Stimulated activated naive B cell treated with anti-CD40 and anti-IgM and Interleukin-4, amounts not matched to agents 10 μg/mL and 1 μg/mL and 100 μg/mL, for 72 hours (primary cell): ENCODE data around the gene SASH3.
A peak's percentile ranks its signal among the peaks of the same experiment; 100 is the strongest.

Source experiments
- ATAC-seq, 2 donors: fragments of 150-1000 bp; cut with Tn5 transposase; replicated peaks; 2 replicates each; pipeline ENCODE4 v1.10.0; 2021; ENCODE audit warnings: moderate library complexity in 1 of 2
- DNase-seq: peaks from one replicate; pipeline ENCODE4 v3.0.0; 2021
- H3K27ac Mint-ChIP-seq: one replicate; pipeline ENCODE4 v1.8.0; 2022; ENCODE audit warnings: mild to moderate bottlenecking, mixed read lengths
- H3K27me3 Mint-ChIP-seq, 2 donors: one replicate each; pipeline ENCODE4 v1.8.0; 2022; ENCODE audit warnings: mixed read lengths in 2 of 2
- H3K36me3 Mint-ChIP-seq, 2 donors: one replicate each; pipeline ENCODE4 v1.8.0; 2022; ENCODE audit warnings: mixed read lengths in 2 of 2, mild to moderate bottlenecking in 1 of 2
- H3K4me1 Mint-ChIP-seq, 2 donors: one replicate each; pipeline ENCODE4 v1.8.0; 2022; ENCODE audit warnings: mixed read lengths in 2 of 2, mild to moderate bottlenecking in 1 of 2
- H3K4me3 Mint-ChIP-seq, 2 donors: one replicate each; pipeline ENCODE4 v1.8.0; 2022; ENCODE audit warnings: mild to moderate bottlenecking in 2 of 2, mixed read lengths in 2 of 2, moderate library complexity in 1 of 2
- H3K9me3 Mint-ChIP-seq, 2 donors: one replicate each; pipeline ENCODE4 v1.8.0; 2022; ENCODE audit warnings: mixed read lengths in 2 of 2, mild to moderate bottlenecking in 1 of 2

SASH3 gene

GRCh38 chrX:129825746-129826505 is 46.2 kb downstream of the SASH3 start:
- Mint-ChIP-seq H3K36me3 (peaks cover 5 to 6% of the 10 kb centered on the region in 2 donors), H3K27me3 (no peaks in the 10 kb centered on the region), H3K4me3 (no peak overlapping the region), H3K4me1 (peaks cover 6 to 11% of the 10 kb centered on the region in 2 donors), H3K27ac (no peak overlapping the region), H3K9me3 (no peaks in the 10 kb centered on the region)
- DNase-seq, result no peak
- peak in 1 of 2 donors; percentile 36 for ATAC-seq

DNA sequence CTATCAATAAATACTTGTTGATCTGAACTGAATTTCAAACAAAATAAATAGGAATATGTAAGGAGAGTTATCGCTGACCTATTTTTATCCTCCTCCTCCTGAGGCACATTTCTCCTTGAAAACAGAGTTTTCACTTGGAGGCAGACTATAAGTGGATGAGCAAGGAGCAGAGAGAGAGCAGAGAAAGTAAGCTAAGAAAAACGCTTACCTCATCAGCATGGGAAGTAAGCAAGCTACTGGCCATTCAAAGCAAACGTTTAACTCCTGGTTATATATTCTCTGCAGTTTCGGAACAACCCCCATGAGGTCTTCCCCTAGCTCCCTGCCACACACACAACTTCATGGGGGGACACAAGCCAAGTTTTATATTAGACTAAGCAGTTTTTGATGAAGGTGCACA is 50.7 kb downstream of the SASH3 start:
- Mint-ChIP-seq H3K27me3 (no peaks in the 10 kb centered on the region), H3K4me1 (peaks cover 5 to 6% of the 10 kb centered on the region in 2 donors), H3K27ac (no peak overlapping the region), H3K4me3 (no peak overlapping the region), H3K9me3 (no peaks in the 10 kb centered on the region), H3K36me3 (peaks cover 3 to 5% of the 10 kb centered on the region in 2 donors)
- DNase-seq (no peak), ATAC-seq (no peak)

- ATAC-seq, result no peak
- H3K4me3 Mint-ChIP-seq, result no peak overlapping the region
- H3K36me3 Mint-ChIP-seq, result peaks cover 3 to 5% of the 10 kb centered on the region in 2 donors
- peaks cover 1 to 2% of the 10 kb centered on the region in 2 donors for H3K4me1 Mint-ChIP-seq
- no peaks in the 10 kb centered on the region for H3K27me3 Mint-ChIP-seq
- H3K27ac Mint-ChIP-seq, result no peak overlapping the region
- no peak for DNase-seq
- no peaks in the 10 kb centered on the region for H3K9me3 Mint-ChIP-seq
These were observed 51.5 kb downstream of the SASH3 start for GRCh38 chrX:129831091-129831885.

DNA sequence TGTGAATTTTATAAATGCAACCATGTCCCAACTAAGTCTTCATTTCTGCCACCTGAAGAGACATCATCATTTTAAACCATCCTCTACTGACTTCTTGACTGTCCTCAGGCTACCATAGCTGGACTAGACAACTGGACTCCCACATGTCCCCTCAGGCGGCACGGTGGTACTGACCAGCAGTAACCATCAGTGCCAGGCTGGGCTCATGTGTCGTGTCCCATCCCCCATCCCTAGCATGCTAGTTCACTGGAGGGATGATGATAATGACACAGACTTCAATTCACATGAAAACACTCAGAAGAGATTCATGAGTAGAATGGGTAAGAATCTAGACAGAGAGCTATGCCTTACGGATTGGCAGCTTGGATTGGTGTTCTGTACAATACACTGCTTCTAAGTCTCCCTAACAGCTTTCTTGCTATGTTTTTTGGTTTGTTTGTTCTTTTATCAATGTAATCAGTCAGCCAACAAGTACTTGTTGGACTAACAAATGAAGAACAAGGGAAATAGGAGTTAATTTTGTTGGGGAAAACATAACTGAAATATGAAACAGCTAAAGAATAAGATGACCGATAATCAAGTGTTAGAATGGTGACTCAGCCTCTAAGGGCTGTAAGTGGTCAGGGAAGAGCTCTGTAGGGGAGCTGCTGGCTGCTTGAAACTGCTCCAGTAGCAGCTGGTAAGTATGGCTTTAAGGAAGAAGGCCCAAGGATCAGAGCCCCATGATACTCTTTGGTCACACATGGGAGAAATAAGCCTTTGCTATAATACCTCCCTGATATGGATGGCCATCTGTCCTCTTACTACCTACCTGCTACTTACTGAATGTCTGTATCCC is 53.6 kb downstream of the SASH3 start:
- no peak overlapping the region for H3K4me3 Mint-ChIP-seq
- no peaks in the 10 kb centered on the region for H3K4me1 Mint-ChIP-seq
- no peak for DNase-seq
- H3K27ac Mint-ChIP-seq, result no peak overlapping the region
- no peaks in the 10 kb centered on the region for H3K27me3 Mint-ChIP-seq
- ATAC-seq, result no peak
- peaks cover 2 to 9% of the 10 kb centered on the region in 2 donors for H3K36me3 Mint-ChIP-seq
- no peaks in the 10 kb centered on the region for H3K9me3 Mint-ChIP-seq

- DNase-seq (no peak), ATAC-seq (no peak)
- Mint-ChIP-seq H3K36me3 (peaks cover 0 to 11% of the 10 kb centered on the region in 2 donors), H3K27me3 (no peaks in the 10 kb centered on the region), H3K27ac (no peak overlapping the region), H3K9me3 (no peaks in the 10 kb centered on the region), H3K4me1 (peaks cover 4 to 7% of the 10 kb centered on the region in 2 donors), H3K4me3 (no peak overlapping the region)
These were observed 57.1 kb downstream of the SASH3 start for GRCh38 chrX:129836827-129837226.

DNA sequence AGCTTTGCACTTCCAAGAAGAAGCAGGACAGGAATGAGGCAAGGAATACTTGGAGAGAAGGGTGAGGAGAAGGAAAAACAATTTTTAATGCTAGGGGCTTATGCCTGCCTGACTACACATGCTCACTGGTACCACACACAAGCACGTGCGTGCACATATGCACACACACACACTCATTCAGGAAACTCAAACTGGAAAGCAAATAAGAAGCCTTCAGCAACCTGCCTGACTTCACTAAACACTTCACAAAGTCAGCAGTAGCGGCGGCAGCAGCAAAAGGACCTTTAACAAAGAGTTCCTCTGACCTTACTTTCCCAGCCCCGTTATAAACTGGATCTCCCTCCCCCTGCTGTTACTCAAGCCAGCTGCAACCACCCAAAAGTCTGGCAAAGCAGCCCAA is 60.6 kb downstream of the SASH3 start:
- H3K9me3 Mint-ChIP-seq, result no peaks in the 10 kb centered on the region
- peaks cover 5 to 17% of the 10 kb centered on the region in 2 donors for H3K4me1 Mint-ChIP-seq
- DNase-seq (no peak), ATAC-seq (no peak)
- no peaks in the 10 kb centered on the region for H3K27me3 Mint-ChIP-seq
- H3K27ac Mint-ChIP-seq, result no peak overlapping the region
- peaks cover 0 to 11% of the 10 kb centered on the region in 2 donors for H3K36me3 Mint-ChIP-seq
- no peak overlapping the region for H3K4me3 Mint-ChIP-seq

DNA sequence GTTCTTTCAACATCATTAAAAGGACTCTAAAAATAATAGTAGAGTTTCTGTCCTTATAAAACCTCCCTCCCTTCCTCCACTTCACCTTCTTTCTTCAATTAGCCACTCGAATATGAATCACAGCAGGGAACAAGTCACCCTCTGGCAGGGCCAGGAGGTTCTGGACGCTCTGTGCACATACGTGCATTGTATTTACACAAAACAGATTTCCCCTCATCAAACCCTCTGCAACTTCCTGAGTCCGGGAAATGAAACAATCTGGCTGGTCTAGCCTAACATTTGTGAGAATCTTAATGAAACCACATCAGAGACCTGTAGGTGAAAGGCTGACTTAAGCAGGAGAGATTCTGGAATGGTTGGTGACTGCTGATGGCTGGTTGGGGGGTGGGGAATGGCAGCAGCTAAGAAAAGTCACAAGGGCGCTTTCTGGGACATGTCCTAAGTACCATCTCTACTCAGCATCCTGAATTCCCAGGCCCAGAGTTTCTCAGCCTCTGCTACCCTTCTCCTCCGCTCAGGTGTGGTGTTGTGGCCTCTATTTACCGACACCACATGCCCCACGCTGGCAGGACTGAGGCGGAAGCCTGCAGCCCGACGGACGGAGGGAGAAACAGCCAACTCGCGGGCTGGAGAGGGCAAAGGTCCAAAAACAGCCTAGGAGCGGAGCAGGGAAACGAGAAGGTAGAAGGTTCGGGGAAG is 62.9 kb downstream of the SASH3 start:
- DNase-seq, result no peak
- H3K36me3 Mint-ChIP-seq, result peaks cover 0 to 4% of the 10 kb centered on the region in 2 donors

GRCh38 chrX:129843209-129843458 is 63.4 kb downstream of the SASH3 start:
- DNase-seq (no peak), ATAC-seq (no peak)
- Mint-ChIP-seq H3K27me3 (peaks cover 0 to 7% of the 10 kb centered on the region in 2 donors), H3K9me3 (no peaks in the 10 kb centered on the region), H3K36me3 (peaks cover 0 to 4% of the 10 kb centered on the region in 2 donors), H3K27ac (peak overlapping the region; percentile 95), H3K4me3 (peak overlapping the region; percentile 83 to 93), H3K4me1 (peaks cover 5 to 17% of the 10 kb centered on the region in 2 donors)

More for the DNA sequence above, 62.9 kb downstream of the SASH3 start:
- peaks cover 5 to 17% of the 10 kb centered on the region in 2 donors for H3K4me1 Mint-ChIP-seq
- peak overlapping the region; percentile 83 to 93 for H3K4me3 Mint-ChIP-seq
- H3K27me3 Mint-ChIP-seq, result peaks cover 0 to 6% of the 10 kb centered on the region in 2 donors
- no peaks in the 10 kb centered on the region for H3K9me3 Mint-ChIP-seq
- ATAC-seq, result no peak
- peak overlapping the region; percentile 77 for H3K27ac Mint-ChIP-seq

DNA sequence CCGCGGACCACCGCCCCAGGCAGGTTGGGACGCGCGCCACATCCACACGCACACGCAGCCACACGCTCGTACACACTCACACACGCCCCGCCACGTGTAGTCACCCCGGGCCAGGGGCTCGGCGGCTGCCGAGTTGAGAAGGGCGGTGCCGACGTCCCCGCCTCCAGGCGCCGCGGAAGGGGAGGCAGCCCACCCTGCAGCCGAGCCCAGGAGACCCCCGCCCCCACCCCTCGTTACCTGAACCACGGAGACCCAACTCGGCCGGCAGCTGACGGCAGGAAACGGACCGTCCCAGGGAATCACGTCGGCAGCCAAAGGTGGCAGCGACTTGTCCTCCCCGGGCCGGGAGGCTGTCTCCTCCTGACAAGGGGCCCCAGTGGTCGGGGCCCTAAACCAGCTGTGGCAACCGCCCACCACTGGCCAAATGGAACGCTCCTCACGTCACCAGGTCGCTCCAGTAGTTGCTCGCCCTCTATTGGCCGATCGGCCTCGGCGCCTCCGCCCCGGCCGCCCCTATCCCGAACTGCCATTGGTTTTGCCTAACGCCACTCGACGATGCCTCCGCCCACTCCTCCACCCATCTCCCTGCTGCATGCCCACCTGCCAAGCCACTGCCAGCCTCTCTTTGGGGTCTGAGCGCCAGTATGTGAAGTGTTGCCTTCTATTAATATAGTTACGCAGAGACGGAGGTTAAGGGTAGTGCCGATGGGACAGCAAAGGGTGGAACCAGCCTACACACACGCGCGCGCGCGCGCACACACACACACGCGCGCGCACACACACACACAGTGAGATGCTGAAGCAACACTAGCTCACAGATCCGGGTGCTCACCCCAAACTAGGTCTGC is 63.9 kb downstream of the SASH3 start, which contains the start of gene ZDHHC9:
ZDHHC9 (minus strand) TSS at position 428 of the 848 bp plus-strand sequence. CDS start 1,941 bp downstream, outside the sequence.
- H3K27me3 Mint-ChIP-seq, result peaks cover 0 to 7% of the 10 kb centered on the region in 2 donors
- peaks cover 0 to 4% of the 10 kb centered on the region in 2 donors for H3K36me3 Mint-ChIP-seq
- H3K4me3 Mint-ChIP-seq, result peak within 1 kb of the TSS; percentile 90 to 93
- DNase-seq (peak; percentile 82), ATAC-seq (peak; percentile 97 to 98)
- peak within 1 kb of the TSS; percentile 95 for H3K27ac Mint-ChIP-seq
- H3K9me3 Mint-ChIP-seq, result no peaks in the 10 kb centered on the region
- peaks cover 5 to 17% of the 10 kb centered on the region in 2 donors for H3K4me1 Mint-ChIP-seq
